SU-DHL-6 (cell line): ENCODE data around the gene DGKB.

Source experiments
- EZH2phosphoT487 ChIP-seq: fragments of 200-600 bp; sonication (generic), shearing (Covaris generic); conservative IDR thresholded peaks from 2 replicates; pipeline ENCODE4 v1.6.1; 2018; ENCODE audit warnings: mild to moderate bottlenecking, antibody characterized with exemption, low read length, moderate library complexity, mixed read lengths
- TF ChIP-seq, protein P1 (sequence below): fragments of 200-600 bp; sonication (generic); IDR thresholded peaks from one replicate; pipeline ENCODE4 v1.5.1; 2017; ENCODE audit warnings: antibody characterized with exemption, mild to moderate bottlenecking, low read length, moderate library complexity; ENCODE audit not compliant: insufficient read depth, poor library complexity, severe bottlenecking

DNA sequence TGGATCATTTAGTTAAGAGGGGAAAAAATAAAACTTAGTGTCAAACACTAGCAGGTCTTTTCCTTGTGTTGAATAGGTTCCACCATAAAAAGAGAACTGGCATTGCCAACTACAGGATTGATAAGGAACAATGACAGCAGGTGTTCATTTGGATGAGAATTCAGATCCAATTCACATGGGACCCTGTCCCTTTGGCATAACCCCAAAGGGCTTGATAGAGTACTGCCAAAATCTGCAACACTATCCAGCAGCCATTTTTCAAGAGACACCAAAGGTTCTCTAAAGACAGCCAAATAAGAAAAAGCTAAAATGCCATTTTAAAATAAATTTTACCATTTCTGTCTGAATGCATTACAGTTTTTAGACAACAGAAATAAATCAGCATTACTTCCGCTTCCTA lies 422.3 kb downstream of the DGKB start:
- TF ChIP-seq, protein P1, sequence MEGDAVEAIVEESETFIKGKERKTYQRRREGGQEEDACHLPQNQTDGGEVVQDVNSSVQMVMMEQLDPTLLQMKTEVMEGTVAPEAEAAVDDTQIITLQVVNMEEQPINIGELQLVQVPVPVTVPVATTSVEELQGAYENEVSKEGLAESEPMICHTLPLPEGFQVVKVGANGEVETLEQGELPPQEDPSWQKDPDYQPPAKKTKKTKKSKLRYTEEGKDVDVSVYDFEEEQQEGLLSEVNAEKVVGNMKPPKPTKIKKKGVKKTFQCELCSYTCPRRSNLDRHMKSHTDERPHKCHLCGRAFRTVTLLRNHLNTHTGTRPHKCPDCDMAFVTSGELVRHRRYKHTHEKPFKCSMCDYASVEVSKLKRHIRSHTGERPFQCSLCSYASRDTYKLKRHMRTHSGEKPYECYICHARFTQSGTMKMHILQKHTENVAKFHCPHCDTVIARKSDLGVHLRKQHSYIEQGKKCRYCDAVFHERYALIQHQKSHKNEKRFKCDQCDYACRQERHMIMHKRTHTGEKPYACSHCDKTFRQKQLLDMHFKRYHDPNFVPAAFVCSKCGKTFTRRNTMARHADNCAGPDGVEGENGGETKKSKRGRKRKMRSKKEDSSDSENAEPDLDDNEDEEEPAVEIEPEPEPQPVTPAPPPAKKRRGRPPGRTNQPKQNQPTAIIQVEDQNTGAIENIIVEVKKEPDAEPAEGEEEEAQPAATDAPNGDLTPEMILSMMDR: no peak
- no peak for TF ChIP-seq EZH2phosphoT487
